NCI-H345 (cell line): ENCODE results near the gene TESK1.
"Not testable (repeated sequence)": the region's sequence is repeated elsewhere in the genome, so short reads cannot be mapped to it uniquely, and the experiment has no call there.

Source experiments
- DNase-seq: peaks from one replicate; lab custom pipeline; 2025; lab: John Stamatoyannopoulos, UW

The TESK1 gene

GRCh38 chr9:35615981-35616680, 11.1 kb downstream of the TESK1 start:
- peak; percentile 37 for DNase-seq

- peak; percentile 35 for DNase-seq
These were observed 11.8 kb downstream of the TESK1 start for GRCh38 chr9:35616681-35617459.

- DNase-seq = no peak
These were observed 12.5 kb downstream of the TESK1 start for GRCh38 chr9:35617548-35617947.

GRCh38 chr9:35618325-35618727, 13.3 kb downstream of the TESK1 start, which contains the start of gene CD72:
Gene CD72, minus strand, starts transcription at chr9:35618413. Its CDS starts 110 bp downstream, at chr9:35618303.
- no peak for DNase-seq

GRCh38 chr9:35618854-35619799, 14.1 kb downstream of the TESK1 start:
- no peak for DNase-seq

- no peak for DNase-seq
These were observed 14.7 kb downstream of the TESK1 start for GRCh38 chr9:35619800-35620158.

- no peak for DNase-seq
These were observed 22.5 kb downstream of the TESK1 start for GRCh38 chr9:35627575-35627974.

- no peak for DNase-seq
These were observed 23.4 kb downstream of the TESK1 start for GRCh38 chr9:35628389-35628991.

- DNase-seq = no peak
These were observed 24.5 kb downstream of the TESK1 start for GRCh38 chr9:35629597-35629996.

GRCh38 chr9:35635730-35636129, 30.7 kb downstream of the TESK1 start:
- DNase-seq = no peak

- no peak for DNase-seq
These were observed 31.2 kb downstream of the TESK1 start for GRCh38 chr9:35636135-35636876.

GRCh38 chr9:35636877-35637246, 31.8 kb downstream of the TESK1 start:
- DNase-seq = not testable (repeated sequence)

- DNase-seq = not testable (repeated sequence)
These were observed 32.4 kb downstream of the TESK1 start for GRCh38 chr9:35637427-35637955.

GRCh38 chr9:35638751-35639150, 33.7 kb downstream of the TESK1 start:
- DNase-seq = not testable (repeated sequence)

- not testable (repeated sequence) for DNase-seq
These were observed 34.2 kb downstream of the TESK1 start for GRCh38 chr9:35639225-35639624.

GRCh38 chr9:35639631-35640030, 34.6 kb downstream of the TESK1 start:
- no peak for DNase-seq

GRCh38 chr9:35640431-35640830, 35.4 kb downstream of the TESK1 start:
- not testable (repeated sequence) for DNase-seq

GRCh38 chr9:35641478-35641877, 36.4 kb downstream of the TESK1 start:
- not testable (repeated sequence) for DNase-seq

- DNase-seq = no peak
These were observed 38.0 kb downstream of the TESK1 start for GRCh38 chr9:35643046-35643445.

GRCh38 chr9:35645736-35646135, 40.7 kb downstream of the TESK1 start:
- not testable (repeated sequence) for DNase-seq

GRCh38 chr9:35646153-35646532, 41.1 kb downstream of the TESK1 start:
- DNase-seq = no peak
